ENCODE measurements around the gene GAB1.

Gene GAB1

GRCh38 chr4:143367863-143368262 lies 31.2 kb downstream of the GAB1 start:
- DNase-seq (ENCODE audit: low spot score): no peak
- TF ChIP-seq CTCF (IDR thresholded peaks at IDR 0.05; ENCODE audit: extremely low read depth, missing control alignments): no peak

GRCh38 chr4:143369552-143369951 lies 32.9 kb downstream of the GAB1 start:
- no peak for TF ChIP-seq CTCF (IDR thresholded peaks at IDR 0.05; ENCODE audit: extremely low read depth, missing control alignments)

GRCh38 chr4:143372093-143372915 lies 35.6 kb downstream of the GAB1 start:
- peak; percentile 37 for DNase-seq (ENCODE audit: low spot score)
- TF ChIP-seq CTCF (IDR thresholded peaks at IDR 0.05; ENCODE audit: extremely low read depth, missing control alignments): no peak

More at GRCh38 chr4:143369552-143369951, 32.9 kb downstream of the GAB1 start:
- DNase-seq (ENCODE audit: low spot score): no peak

- no peak for DNase-seq (ENCODE audit: low spot score)
- no peak for TF ChIP-seq CTCF (IDR thresholded peaks at IDR 0.05; ENCODE audit: extremely low read depth, missing control alignments)
Measured at GRCh38 chr4:143374255-143374654, 37.6 kb downstream of the GAB1 start.

GRCh38 chr4:143374771-143375170 lies 38.1 kb downstream of the GAB1 start:
- DNase-seq (ENCODE audit: low spot score): no peak
- no peak for TF ChIP-seq CTCF (IDR thresholded peaks at IDR 0.05; ENCODE audit: extremely low read depth, missing control alignments)

- no peak for DNase-seq (ENCODE audit: low spot score)
- peak; percentile 44 for TF ChIP-seq CTCF (IDR thresholded peaks at IDR 0.05; ENCODE audit: extremely low read depth, missing control alignments)
Measured at GRCh38 chr4:143375326-143376073, 38.8 kb downstream of the GAB1 start.

GRCh38 chr4:143377611-143378099 lies 41.0 kb downstream of the GAB1 start:
- peak; percentile 29 for DNase-seq (ENCODE audit: low spot score)
- no peak for TF ChIP-seq CTCF (IDR thresholded peaks at IDR 0.05; ENCODE audit: extremely low read depth, missing control alignments)
